HL-60 (cell line): Measurements from ENCODE around the gene SLC23A3.

Experiments used
- DNase-seq, 2 experiments: peaks; one replicate each; pipeline ENCODE4 v3.0.0-alpha.2; 2010 to 2020; ENCODE audit warnings: low read depth in 1 of 2, low spot score in 1 of 2
- H3K27ac ChIP-seq: fragments of 250-450 bp; sonication (Bioruptor Pico); replicated peaks from 2 replicates; pipeline ENCODE4 v1.5.1; 2020; ENCODE audit warnings: mild to moderate bottlenecking, moderate library complexity
- H3K27me3 ChIP-seq: fragments of 250-450 bp; sonication (Bioruptor Pico); 2 replicates; pipeline ENCODE4 v1.5.1; 2021; ENCODE audit warnings: mild to moderate bottlenecking, moderate library complexity; ENCODE audit not compliant: insufficient read depth, poor library complexity, severe bottlenecking
- H3K4me3 ChIP-seq: replicated peaks from 2 replicates; pipeline ENCODE4 v1.5.1; 2011; ENCODE audit warnings: mild to moderate bottlenecking, control low read depth, low read length; ENCODE audit not compliant: insufficient read depth
- GABPA ChIP-seq: IDR thresholded peaks from 2 replicates; pipeline ENCODE4 v1.6.1; 2012; ENCODE audit warnings: low read depth
- POLR2AphosphoS5 ChIP-seq: IDR thresholded peaks from 2 replicates; pipeline ENCODE4 v1.6.1; 2012; ENCODE audit warnings: low read depth
- SPI1 ChIP-seq: IDR thresholded peaks from 2 replicates; pipeline ENCODE4 v1.6.1; 2012; ENCODE audit warnings: low read depth, mild to moderate bottlenecking, borderline replicate concordance
- TF ChIP-seq, protein P1 (sequence below): IDR thresholded peaks from one replicate; pipeline ENCODE4 v1.5.1; 2011; ENCODE audit warnings: low read length, control low read depth, inconsistent platforms; ENCODE audit not compliant: insufficient read depth
- TF ChIP-seq, protein P2 (sequence below): IDR thresholded peaks from 2 replicates; pipeline ENCODE4 v1.6.1; 2012; ENCODE audit warnings: low read depth; ENCODE audit not compliant: insufficient replicate concordance

Gene SLC23A3

DNA sequence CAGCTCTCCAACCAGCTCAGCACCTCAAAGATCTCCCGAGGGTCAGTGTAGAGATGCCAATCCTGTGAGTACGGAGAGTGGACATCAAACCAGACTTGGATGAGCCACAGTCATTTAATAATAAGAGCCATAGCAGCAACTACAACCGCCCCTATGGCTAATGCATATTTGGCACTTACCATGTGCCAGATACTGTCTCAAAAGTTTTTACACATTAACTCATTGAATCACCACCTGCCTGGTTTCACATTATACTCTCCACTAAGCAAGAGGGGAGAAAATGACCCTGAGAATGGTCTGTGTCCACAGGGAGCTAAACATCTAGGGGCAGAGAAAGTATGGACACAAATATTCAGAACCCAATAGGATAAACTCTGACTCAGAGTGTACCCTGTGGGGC lies 4.3 kb upstream of the SLC23A3 start:
- DNase-seq = no peak
- Histone ChIP-seq H3K4me3 (no peak overlapping the region), H3K27ac (no peak overlapping the region)

DNA sequence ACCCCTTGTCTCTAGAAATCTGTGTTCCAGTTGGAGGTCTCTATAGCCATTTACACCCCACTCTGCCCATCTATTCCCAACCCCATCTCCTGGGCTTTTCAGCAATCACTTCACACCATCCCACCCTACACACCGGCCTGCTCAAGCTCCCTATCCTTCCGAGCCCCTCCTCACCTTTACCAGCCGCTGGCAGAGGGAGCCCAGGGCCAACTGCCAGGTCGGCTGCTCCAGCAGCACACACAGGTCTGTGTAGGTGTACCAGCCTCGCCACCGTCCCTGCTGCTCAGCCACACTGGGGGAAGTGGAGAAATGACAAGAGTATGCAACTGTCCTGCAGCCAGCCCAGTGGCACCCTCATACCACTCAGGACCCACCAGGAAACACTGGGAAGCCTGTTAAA lies 3.3 kb upstream of the SLC23A3 start:
- H3K4me3 ChIP-seq = no peak overlapping the region

More for the DNA sequence above, 4.3 kb upstream of the SLC23A3 start:
- no peaks in the 10 kb centered on the region for H3K27me3 ChIP-seq
- TF ChIP-seq, protein P1, sequence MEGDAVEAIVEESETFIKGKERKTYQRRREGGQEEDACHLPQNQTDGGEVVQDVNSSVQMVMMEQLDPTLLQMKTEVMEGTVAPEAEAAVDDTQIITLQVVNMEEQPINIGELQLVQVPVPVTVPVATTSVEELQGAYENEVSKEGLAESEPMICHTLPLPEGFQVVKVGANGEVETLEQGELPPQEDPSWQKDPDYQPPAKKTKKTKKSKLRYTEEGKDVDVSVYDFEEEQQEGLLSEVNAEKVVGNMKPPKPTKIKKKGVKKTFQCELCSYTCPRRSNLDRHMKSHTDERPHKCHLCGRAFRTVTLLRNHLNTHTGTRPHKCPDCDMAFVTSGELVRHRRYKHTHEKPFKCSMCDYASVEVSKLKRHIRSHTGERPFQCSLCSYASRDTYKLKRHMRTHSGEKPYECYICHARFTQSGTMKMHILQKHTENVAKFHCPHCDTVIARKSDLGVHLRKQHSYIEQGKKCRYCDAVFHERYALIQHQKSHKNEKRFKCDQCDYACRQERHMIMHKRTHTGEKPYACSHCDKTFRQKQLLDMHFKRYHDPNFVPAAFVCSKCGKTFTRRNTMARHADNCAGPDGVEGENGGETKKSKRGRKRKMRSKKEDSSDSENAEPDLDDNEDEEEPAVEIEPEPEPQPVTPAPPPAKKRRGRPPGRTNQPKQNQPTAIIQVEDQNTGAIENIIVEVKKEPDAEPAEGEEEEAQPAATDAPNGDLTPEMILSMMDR = no peak
- no peak for TF ChIP-seq SPI1
- TF ChIP-seq POLR2AphosphoS5 = no peak
- no peak for TF ChIP-seq GABPA
- TF ChIP-seq, protein P2, sequence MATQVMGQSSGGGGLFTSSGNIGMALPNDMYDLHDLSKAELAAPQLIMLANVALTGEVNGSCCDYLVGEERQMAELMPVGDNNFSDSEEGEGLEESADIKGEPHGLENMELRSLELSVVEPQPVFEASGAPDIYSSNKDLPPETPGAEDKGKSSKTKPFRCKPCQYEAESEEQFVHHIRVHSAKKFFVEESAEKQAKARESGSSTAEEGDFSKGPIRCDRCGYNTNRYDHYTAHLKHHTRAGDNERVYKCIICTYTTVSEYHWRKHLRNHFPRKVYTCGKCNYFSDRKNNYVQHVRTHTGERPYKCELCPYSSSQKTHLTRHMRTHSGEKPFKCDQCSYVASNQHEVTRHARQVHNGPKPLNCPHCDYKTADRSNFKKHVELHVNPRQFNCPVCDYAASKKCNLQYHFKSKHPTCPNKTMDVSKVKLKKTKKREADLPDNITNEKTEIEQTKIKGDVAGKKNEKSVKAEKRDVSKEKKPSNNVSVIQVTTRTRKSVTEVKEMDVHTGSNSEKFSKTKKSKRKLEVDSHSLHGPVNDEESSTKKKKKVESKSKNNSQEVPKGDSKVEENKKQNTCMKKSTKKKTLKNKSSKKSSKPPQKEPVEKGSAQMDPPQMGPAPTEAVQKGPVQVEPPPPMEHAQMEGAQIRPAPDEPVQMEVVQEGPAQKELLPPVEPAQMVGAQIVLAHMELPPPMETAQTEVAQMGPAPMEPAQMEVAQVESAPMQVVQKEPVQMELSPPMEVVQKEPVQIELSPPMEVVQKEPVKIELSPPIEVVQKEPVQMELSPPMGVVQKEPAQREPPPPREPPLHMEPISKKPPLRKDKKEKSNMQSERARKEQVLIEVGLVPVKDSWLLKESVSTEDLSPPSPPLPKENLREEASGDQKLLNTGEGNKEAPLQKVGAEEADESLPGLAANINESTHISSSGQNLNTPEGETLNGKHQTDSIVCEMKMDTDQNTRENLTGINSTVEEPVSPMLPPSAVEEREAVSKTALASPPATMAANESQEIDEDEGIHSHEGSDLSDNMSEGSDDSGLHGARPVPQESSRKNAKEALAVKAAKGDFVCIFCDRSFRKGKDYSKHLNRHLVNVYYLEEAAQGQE = no peak

DNA sequence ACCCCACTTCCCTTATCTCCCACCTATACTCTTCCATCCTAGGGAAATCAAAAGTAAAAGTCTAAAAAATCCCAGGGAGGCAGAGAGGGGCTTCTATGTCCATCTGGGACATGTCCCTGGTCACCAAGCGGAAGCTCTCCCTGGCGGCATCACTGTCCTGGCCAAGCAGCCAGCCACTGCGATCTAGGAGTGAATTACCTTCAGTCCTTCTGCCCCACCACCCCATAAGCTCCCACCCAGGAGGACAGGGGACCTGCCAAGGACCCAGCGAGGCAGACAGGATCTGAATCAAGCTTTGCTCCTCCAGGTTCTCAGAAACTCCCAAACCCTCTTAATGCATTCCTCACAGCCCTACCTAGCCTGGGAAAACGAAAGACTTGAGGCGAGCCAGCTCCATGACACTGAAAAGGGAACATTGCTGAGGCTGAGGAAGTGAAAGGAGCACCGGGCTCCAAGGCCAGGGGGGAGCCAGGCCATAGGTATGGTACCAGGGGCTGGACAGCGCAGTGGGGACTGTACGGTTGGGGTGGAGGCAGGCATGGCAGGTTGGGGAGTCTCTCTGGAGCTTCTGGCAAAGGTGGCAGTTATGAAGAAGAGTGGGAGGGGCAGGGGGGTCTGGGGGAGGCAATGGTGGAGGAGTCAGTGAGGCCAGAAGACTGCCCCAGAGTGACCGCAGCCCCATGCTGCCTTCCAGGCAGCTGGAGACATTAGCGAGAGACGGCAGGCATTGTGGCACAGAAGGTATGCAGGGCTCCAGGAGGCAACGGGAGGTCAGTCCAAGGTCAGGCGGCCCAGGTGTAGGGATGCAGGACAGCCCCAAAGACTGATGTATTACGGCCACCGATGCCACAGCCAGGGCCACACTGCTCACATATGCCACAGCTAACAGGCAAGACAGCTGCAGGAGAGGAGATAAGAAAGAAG lies 2.7 kb upstream of the SLC23A3 start:
- no peak overlapping the region for H3K4me3 ChIP-seq

More for the DNA sequence above, 3.3 kb upstream of the SLC23A3 start:
- DNase-seq = no peak
- TF ChIP-seq, protein P2 = no peak
- TF ChIP-seq, protein P1 = no peak
- TF ChIP-seq SPI1 (no peak), GABPA (no peak), POLR2AphosphoS5 (no peak)
- no peaks in the 10 kb centered on the region for H3K27me3 ChIP-seq
- H3K27ac ChIP-seq = no peak overlapping the region

More for the DNA sequence above, 2.7 kb upstream of the SLC23A3 start:
- H3K27me3 ChIP-seq = no peaks in the 10 kb centered on the region
- no peak overlapping the region for H3K27ac ChIP-seq
- no peak for TF ChIP-seq SPI1
- TF ChIP-seq POLR2AphosphoS5 = no peak
- TF ChIP-seq GABPA = no peak
- TF ChIP-seq, protein P1 = no peak
- TF ChIP-seq, protein P2 = no peak
- DNase-seq = no peak
